Middle frontal gyrus (tissue), 1 donor: ENCODE data around the gene NOP58.
"Not testable (repeated sequence)": the region's sequence is repeated elsewhere in the genome, so short reads cannot be mapped to it uniquely, and the experiment has no call there.

Experiments used
- DNase-seq: peaks from one replicate; pipeline ENCODE4 v3.0.0-alpha.2; 2015; ENCODE audit warnings: low spot score; ENCODE audit errors: extremely low spot score

NOP58 gene

GRCh38 chr2:202306034-202306433 lies 40.5 kb downstream of the NOP58 start:
- no peak for DNase-seq

DNA sequence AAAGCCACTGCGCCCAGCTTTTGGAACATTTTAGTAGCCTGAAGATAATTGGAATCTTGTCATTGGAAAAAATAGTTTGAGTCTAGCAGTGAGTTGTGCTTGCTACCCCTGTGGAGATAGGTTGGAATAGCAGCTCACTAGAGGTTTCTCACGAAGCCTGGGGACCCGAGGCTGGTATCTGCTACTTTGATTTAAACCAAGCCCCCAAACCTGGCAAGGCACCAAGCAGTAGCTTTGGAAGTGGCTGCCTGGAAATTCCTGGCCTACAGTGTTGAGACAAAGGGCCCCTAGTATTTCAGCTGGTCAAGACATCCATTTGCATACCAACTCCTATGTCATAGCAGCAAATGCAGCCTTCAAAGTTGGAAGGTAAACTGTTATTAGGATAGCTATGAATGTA lies 42.1 kb downstream of the NOP58 start:
- no peak for DNase-seq

GRCh38 chr2:202311823-202312388 lies 46.3 kb downstream of the NOP58 start:
- DNase-seq = no peak

GRCh38 chr2:202314116-202314515 lies 48.6 kb downstream of the NOP58 start:
- no peak for DNase-seq

- DNase-seq = no peak
These were observed 51.7 kb downstream of the NOP58 start for GRCh38 chr2:202317080-202317857.

DNA sequence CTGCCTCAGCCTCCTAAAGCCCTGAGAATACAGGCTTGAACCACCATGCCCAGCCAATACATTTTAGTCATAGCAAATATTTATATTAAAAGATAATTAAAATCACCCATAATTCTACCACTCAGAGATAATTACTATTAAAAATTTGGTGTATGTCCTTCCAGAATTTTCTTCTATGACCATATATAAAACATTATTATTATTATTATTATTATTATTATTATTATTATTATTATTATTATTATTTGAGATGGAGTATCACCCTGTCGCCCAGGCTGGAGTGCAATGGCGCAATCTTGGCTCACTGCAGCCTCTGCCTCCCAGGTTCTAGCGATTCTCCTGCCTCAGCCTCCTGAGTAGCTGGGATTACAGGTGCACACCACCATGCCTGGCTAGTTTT lies 54.8 kb downstream of the NOP58 start:
- DNase-seq = not testable (repeated sequence)

DNA sequence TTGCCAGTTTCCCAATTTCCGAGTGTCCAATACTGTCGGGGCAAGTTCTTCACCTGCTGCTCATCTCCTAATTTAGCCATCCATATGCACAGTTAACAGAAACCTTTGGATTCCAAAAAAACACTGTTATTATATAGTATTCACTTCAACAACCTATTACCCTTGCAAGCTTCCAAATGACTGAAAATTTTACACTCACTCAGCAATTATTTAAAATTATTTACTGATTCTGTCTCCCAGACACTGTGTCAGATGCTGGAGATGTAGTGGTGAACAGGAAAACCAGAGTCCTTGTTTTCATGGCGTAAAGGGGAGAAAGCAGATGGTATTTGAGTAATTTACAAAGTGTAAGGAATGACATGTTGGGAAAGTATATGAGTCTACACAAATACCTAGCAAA lies 56.9 kb downstream of the NOP58 start:
- no peak for DNase-seq

DNA sequence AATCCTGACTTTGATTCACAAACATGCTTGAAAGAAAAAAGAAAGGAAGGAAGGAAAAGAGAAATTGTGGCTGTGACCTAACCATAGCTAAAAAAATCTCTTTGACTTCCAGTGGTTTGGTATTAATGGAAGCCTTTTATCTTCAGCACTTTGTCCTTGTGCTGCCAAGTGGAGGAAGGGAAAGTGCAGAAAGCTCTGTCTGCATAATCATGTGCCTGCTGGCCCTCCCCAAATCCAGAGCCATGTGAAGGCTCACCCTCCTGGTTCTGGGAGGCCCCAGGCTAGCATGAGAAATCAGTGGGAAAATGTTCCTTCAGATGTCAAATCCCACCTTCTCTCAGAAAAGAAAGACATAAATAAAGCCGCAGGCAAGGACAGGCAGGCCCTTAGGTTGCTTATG lies 62.3 kb downstream of the NOP58 start:
- DNase-seq = no peak

DNA sequence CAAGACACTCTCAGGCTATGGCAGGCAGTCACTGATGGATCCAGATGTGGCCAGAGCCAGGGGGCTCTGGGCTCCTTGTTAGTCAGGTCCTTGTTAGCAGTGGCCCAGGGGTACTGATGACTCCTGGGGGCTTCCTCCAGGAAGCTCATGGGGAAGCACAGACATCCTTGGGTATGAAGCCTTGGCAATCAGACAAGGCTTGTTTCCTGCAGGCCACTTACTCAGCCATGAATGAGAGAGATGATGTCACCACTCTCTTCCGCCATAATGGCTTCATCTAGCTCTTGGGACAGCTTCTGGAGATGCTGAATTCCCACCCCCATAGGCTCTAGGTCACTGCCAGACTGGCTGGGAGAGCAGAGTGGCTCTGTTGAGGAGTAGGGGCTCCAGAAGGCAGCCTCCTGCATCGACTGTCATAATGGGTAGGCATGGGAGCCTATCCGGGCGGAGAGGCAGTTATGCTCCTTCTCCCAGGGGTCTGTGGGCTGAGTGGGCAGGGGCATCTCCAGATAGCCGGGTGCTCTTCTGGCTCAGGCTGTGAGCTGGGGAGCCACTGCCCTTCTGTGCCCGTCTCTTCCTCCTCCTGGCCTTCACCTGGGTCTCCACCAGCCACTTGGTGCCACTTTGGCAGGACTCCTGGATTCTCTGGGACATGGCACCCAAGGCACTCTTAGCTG lies 70.4 kb downstream of the NOP58 start:
- DNase-seq = no peak

GRCh38 chr2:202337151-202337550 lies 71.6 kb downstream of the NOP58 start:
- no peak for DNase-seq

DNA sequence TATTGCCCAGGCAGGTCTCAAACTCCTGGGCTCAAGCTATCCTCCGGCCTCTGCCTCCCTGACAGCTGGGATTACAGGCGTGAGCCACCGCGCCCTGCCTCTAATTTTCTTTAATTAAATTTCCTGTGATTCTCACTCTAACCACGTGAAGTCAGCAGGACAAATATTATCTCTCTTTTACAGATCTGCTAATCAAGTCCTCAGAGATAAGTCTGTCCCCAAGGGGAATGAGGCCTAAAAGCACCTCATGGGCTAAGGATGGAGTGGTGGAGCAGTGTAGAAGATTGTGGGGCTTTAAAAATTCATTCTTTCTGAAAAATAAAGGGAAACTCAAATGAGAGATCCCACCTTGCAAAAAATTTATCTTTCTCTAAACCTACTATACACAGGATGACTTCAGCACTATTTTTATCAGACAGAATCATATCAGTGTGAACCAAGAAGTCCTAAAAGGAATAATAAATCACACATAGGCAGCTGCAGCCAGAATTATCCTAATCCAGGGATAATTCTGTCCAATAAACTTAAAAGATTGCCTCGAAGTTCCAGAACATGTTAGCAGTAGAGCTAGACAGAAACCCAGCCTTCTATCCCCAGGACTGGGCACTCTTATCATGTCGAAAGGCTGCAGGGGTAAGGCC lies 72.3 kb downstream of the NOP58 start:
- no peak for DNase-seq

DNA sequence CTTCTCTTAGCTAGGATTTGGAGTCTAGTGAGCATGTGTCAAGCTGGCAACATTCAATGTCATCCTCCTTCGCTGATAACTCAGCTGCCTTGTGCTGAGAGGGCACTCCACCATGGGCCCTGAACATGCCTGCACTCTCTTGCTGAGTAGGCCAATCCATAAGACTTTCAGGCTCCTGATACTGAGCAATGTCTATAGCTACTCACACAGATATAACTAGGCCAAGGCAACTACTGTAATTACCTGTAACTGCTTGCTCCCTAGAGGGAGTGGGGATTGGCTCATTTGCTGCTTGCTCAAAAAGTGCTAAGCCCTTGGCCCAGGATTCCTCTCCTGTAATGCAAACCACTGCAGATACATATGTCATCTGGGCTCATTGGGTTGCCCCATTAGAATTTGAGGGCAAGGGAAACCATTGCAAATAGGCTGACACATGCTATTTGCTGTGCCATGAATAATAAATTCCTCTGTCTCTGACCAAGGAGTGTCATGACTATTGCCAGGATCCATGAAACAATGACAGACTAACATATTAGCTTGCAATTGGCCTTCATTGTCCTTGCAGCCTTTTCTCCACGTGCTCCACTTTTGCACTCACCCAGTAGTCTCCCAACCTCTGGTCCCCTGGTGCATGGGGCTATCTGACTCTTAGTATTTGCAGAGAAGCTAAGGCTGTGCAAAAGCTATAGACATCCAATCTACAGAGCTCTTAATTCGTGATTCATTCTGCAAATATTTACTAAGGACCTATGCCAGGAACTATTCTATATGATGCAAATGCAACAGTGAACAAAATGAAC lies 73.7 kb downstream of the NOP58 start:
- DNase-seq = no peak

DNA sequence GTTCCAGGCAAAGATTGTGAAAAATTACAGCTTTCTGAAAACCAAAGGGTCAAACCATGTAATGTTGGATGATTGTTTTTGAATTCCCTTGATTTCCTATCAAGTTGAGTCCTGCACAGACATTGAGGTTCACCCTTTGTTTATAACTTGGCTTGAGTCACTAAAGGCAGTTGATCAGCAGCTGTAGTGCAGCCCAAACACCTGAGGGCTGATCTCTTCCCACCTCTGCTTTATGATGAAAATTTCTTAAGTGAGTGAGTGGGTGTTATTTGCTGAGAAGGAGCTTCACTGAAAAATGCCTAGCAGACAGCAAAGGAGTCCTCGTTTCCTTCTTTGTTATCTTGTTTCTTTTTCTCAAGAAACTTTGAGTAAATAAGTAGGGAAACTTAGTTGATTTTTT lies 78.6 kb downstream of the NOP58 start:
- no peak for DNase-seq

GRCh38 chr2:202346180-202346579 lies 80.6 kb downstream of the NOP58 start:
- peak; percentile 50 for DNase-seq
